ENCODE data around the gene ANO4.
"Not testable (repeated sequence)": the region's sequence is repeated elsewhere in the genome, so short reads cannot be mapped to it uniquely, and the experiment has no call there.

ANO4 gene

GRCh38 chr12:101115326-101115725 lies 320.8 kb downstream of the ANO4 start:
- DNase-seq, result no peak

- DNase-seq, result no peak
Observed at GRCh38 chr12:101116911-101117310, 322.3 kb downstream of the ANO4 start.

GRCh38 chr12:101117842-101118241 lies 323.3 kb downstream of the ANO4 start:
- no peak for DNase-seq

- DNase-seq, result no peak
Observed at GRCh38 chr12:101127521-101128219, 333.1 kb downstream of the ANO4 start.

- DNase-seq, result not testable (repeated sequence)
Observed at GRCh38 chr12:101145777-101146431, 351.3 kb downstream of the ANO4 start.

- DNase-seq, result no peak
Observed at GRCh38 chr12:101165319-101165718, 370.7 kb downstream of the ANO4 start.

- no peak for DNase-seq
Observed at GRCh38 chr12:101166866-101167265, 372.3 kb downstream of the ANO4 start.

- DNase-seq, result no peak
Observed at GRCh38 chr12:101168001-101168400, 373.4 kb downstream of the ANO4 start.

- no peak for DNase-seq
Observed at GRCh38 chr12:101172316-101172715, 377.7 kb downstream of the ANO4 start.

- DNase-seq, result no peak
Observed at GRCh38 chr12:101173197-101173749, 378.7 kb downstream of the ANO4 start.

GRCh38 chr12:101174541-101174940 lies 380.0 kb downstream of the ANO4 start:
- no peak for DNase-seq
